ENCODE data around the gene PHLDB3. TPM values are rescaled to one million over a fixed set of nuclear protein-coding genes. Genes with fewer than 3 reads are reported as not detected.

PHLDB3 gene
- total and polyA plus RNA-seq, 2 experiments from 2014 or later, result 22.2 to 23.4 TPM

DNA sequence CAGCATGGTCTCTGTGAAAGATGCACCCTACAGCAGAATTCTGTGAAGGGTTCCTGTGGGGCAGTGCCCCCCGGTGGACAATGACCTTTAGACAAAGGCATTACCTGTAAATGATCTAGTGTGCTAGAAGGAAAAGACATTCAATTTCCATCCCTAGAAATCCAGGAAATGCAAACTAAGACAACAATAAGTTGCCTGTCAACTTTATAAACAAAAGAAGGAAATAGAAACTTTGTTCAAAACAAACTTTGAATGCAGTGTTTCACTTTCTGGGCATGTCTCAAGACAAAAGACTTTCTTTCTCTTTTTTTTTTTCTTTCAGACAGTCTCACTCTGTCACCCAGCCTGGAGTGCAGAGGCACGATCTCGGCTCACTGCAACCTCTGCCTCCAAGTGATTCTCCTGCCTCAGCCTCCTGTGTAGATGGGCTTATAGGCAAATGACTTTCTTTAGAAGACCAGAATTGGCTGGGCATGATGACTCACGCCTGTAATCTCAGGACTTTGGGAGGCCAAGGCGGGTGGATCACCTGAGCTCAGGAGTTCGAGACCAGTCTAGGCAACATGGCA is 74.3 kb downstream of the PHLDB3 start:
- peak; percentile 31 for DNase-seq (ENCODE audit: low spot score)
- WGBS (ENCODE audit: low lambda C conversion rate, missing lambda C conversion rate), result 55% methylated on average over 6 of the region's 6 CpGs
- H3K27ac ChIP-seq, result peak overlapping the region; percentile 35
- no peak overlapping the region for H2AFZ ChIP-seq
- TF ChIP-seq EZH2 (IDR thresholded peaks at IDR 0.05; ENCODE audit: borderline replicate concordance) (no peak), EZH2phosphoT487 (IDR thresholded peaks at IDR 0.05; ENCODE audit: low read depth, severe bottlenecking, unreplicated experiment) (no peak)
- TF ChIP-seq, protein P1, sequence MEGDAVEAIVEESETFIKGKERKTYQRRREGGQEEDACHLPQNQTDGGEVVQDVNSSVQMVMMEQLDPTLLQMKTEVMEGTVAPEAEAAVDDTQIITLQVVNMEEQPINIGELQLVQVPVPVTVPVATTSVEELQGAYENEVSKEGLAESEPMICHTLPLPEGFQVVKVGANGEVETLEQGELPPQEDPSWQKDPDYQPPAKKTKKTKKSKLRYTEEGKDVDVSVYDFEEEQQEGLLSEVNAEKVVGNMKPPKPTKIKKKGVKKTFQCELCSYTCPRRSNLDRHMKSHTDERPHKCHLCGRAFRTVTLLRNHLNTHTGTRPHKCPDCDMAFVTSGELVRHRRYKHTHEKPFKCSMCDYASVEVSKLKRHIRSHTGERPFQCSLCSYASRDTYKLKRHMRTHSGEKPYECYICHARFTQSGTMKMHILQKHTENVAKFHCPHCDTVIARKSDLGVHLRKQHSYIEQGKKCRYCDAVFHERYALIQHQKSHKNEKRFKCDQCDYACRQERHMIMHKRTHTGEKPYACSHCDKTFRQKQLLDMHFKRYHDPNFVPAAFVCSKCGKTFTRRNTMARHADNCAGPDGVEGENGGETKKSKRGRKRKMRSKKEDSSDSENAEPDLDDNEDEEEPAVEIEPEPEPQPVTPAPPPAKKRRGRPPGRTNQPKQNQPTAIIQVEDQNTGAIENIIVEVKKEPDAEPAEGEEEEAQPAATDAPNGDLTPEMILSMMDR (IDR thresholded peaks at IDR 0.05; ENCODE audit: poor library complexity), result no peak
- no peaks in the 10 kb centered on the region for H4K20me1 ChIP-seq (ENCODE audit: insufficient read depth, poor library complexity, severe bottlenecking)
- no peaks in the 10 kb centered on the region for H3K36me3 ChIP-seq (replicated peaks; ENCODE audit: insufficient read depth, low read depth)
- H3K4me2 ChIP-seq, result no peak overlapping the region
- H3K79me2 ChIP-seq, result no peaks in the 10 kb centered on the region
- H3K4me1 ChIP-seq (ENCODE audit: insufficient read depth), result no peaks in the 10 kb centered on the region
- no peaks in the 10 kb centered on the region for H3K9me3 ChIP-seq (ENCODE audit: low read depth)
- H3K9me2 ChIP-seq (replicated peaks; ENCODE audit: insufficient read depth), result no peaks in the 10 kb centered on the region
- no peaks in the 10 kb centered on the region for H3K27me3 ChIP-seq
- H3K4me3 ChIP-seq, result no peak overlapping the region

DNA sequence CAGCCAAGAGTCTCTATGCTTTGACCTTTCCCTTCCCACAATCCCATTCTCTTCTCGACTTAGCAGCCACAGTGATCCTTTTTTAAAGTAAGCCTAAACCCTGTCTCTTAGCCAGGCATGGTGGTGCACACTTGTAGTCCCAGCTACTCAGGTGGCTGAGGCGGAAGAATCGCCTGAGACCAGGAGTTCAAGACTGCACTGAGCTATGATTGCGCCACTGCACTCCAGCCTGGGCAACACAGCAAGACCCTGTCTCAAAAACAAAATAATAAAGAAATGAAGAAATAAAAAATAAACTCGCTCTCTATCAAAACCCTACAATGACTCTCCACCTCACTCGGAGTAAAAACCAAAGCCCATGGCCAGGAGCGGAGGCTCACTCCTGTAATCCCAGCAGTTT is 75.2 kb downstream of the PHLDB3 start:
- no peak overlapping the region for H2AFZ ChIP-seq
- DNase-seq (ENCODE audit: low spot score), result no peak
- no peaks in the 10 kb centered on the region for H3K79me2 ChIP-seq
- H3K27me3 ChIP-seq, result no peaks in the 10 kb centered on the region
- H3K4me3 ChIP-seq, result no peak overlapping the region
- no peaks in the 10 kb centered on the region for H3K36me3 ChIP-seq (replicated peaks; ENCODE audit: insufficient read depth, low read depth)
- H3K9me3 ChIP-seq (ENCODE audit: low read depth), result no peaks in the 10 kb centered on the region
- H4K20me1 ChIP-seq (ENCODE audit: insufficient read depth, poor library complexity, severe bottlenecking), result no peaks in the 10 kb centered on the region
- no peaks in the 10 kb centered on the region for H3K4me1 ChIP-seq (ENCODE audit: insufficient read depth)
- 94% methylated on average over 7 of the region's 7 CpGs for WGBS (ENCODE audit: low lambda C conversion rate, missing lambda C conversion rate)
- TF ChIP-seq EZH2 (IDR thresholded peaks at IDR 0.05; ENCODE audit: borderline replicate concordance), result no peak
- TF ChIP-seq, protein P1 (IDR thresholded peaks at IDR 0.05; ENCODE audit: poor library complexity), result no peak
- no peak for TF ChIP-seq EZH2phosphoT487 (IDR thresholded peaks at IDR 0.05; ENCODE audit: low read depth, severe bottlenecking, unreplicated experiment)
- no peak overlapping the region for H3K4me2 ChIP-seq
- H3K27ac ChIP-seq, result no peak overlapping the region
- no peaks in the 10 kb centered on the region for H3K9me2 ChIP-seq (replicated peaks; ENCODE audit: insufficient read depth)

DNA sequence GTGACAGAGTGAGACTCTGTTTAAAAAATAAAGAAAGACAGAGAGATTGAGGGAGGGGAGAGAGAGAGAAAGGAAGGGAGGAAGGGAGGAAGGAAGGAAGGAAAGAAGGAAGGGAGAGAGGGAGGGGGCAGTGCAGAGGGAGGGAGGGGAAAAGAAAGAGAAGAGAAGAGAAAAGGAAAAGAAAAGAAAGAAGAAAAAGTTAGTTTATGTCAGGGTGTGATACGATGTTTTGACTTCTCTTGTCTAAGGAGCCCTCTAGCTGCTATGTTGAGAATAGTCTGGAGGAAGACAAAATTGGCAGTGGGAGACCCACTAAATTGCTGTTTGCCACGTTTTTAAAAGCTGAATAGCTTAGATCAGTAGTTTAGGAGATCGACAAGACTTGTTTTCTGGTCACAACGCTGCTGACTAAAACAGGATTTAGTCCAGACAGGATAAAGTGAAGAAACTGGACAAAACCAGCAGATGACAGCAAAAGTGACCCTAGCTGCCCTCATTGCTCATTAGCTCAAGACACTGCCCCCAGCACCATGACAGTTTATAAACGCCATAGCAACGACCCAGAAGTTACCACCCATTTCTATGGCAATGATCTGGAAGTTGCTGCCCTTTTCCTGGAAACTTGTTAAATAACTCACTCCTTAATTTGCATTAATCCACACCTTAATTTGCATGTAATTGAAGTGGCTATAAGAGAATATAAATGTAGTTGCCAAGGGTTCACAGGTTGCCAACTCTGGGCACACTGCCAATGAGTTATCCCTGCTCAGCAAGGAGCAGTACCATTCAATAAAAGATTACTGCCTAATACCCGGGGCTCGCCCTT is 78.8 kb downstream of the PHLDB3 start:
- TF ChIP-seq EZH2 (IDR thresholded peaks at IDR 0.05; ENCODE audit: borderline replicate concordance), result no peak
- TF ChIP-seq, protein P1 (IDR thresholded peaks at IDR 0.05; ENCODE audit: poor library complexity), result peak; percentile 59
- H3K36me3 ChIP-seq (replicated peaks; ENCODE audit: insufficient read depth, low read depth), result no peaks in the 10 kb centered on the region
- no peaks in the 10 kb centered on the region for H3K9me2 ChIP-seq (replicated peaks; ENCODE audit: insufficient read depth)
- H3K9me3 ChIP-seq (ENCODE audit: low read depth), result no peaks in the 10 kb centered on the region
- H2AFZ ChIP-seq, result no peak overlapping the region
- peak; percentile 36 for DNase-seq (ENCODE audit: low spot score)
- no peak overlapping the region for H3K27ac ChIP-seq
- no peak overlapping the region for H3K4me3 ChIP-seq
- H3K27me3 ChIP-seq, result no peaks in the 10 kb centered on the region
- H3K4me1 ChIP-seq (ENCODE audit: insufficient read depth), result no peaks in the 10 kb centered on the region
- H3K79me2 ChIP-seq, result no peaks in the 10 kb centered on the region
- 34% methylated on average over 8 of the region's 8 CpGs for WGBS (ENCODE audit: low lambda C conversion rate, missing lambda C conversion rate)
- no peaks in the 10 kb centered on the region for H4K20me1 ChIP-seq (ENCODE audit: insufficient read depth, poor library complexity, severe bottlenecking)
- H3K4me2 ChIP-seq, result no peak overlapping the region

Other genes with a start within 250 kb of the PHLDB3 start
- 0.17 TPM in 1 of 2 replicates, not detected in the other for gene PSG9, start 235.2 kb downstream of the PHLDB3 start, total RNA-seq
- gene PSG9, start 235.2 kb downstream of the PHLDB3 start, polyA plus RNA-seq, result not detected in 2 replicates
- gene CD177, start 151.1 kb downstream of the PHLDB3 start, total RNA-seq, result 0.30 and 1.2 TPM in 2 replicates
- 0.49 TPM in 1 of 2 replicates, not detected in the other for gene CD177, start 151.1 kb downstream of the PHLDB3 start, polyA plus RNA-seq
- not detected in 2 replicates for gene TEX101, start 89.9 kb downstream of the PHLDB3 start, total RNA-seq
- not detected in 2 replicates for gene TEX101, start 89.9 kb downstream of the PHLDB3 start, polyA plus RNA-seq
- gene LYPD3, start 39.1 kb downstream of the PHLDB3 start, total RNA-seq, result 4.6 and 4.8 TPM in 2 replicates
- gene LYPD3, start 39.1 kb downstream of the PHLDB3 start, polyA plus RNA-seq, result 13.2 and 13.5 TPM in 2 replicates
- gene ETHE1, start 22.5 kb upstream of the PHLDB3 start, total RNA-seq, result 42.1 and 49.9 TPM in 2 replicates
- gene ETHE1, start 22.5 kb upstream of the PHLDB3 start, polyA plus RNA-seq, result 47.0 and 65.1 TPM in 2 replicates
- gene ZNF575, start 28.4 kb upstream of the PHLDB3 start, total RNA-seq, result 0.84 TPM in 1 of 2 replicates, not detected in the other
- 3.1 and 6.8 TPM in 2 replicates for gene ZNF575, start 28.4 kb upstream of the PHLDB3 start, polyA plus RNA-seq
- gene XRCC1, start 70.8 kb upstream of the PHLDB3 start, total RNA-seq, result 27.8 and 34.3 TPM in 2 replicates
- gene XRCC1, start 70.8 kb upstream of the PHLDB3 start, polyA plus RNA-seq, result 27.3 and 27.8 TPM in 2 replicates
- gene PINLYP, start 71.1 kb upstream of the PHLDB3 start, total RNA-seq, result 4.7 and 11.4 TPM in 2 replicates
- 4.5 and 4.6 TPM in 2 replicates for gene PINLYP, start 71.1 kb upstream of the PHLDB3 start, polyA plus RNA-seq
- 26.0 and 26.2 TPM in 2 replicates for gene IRGQ, start 91.4 kb upstream of the PHLDB3 start, total RNA-seq
- 9.6 and 14.4 TPM in 2 replicates for gene IRGQ, start 91.4 kb upstream of the PHLDB3 start, polyA plus RNA-seq
- 12.8 and 16.2 TPM in 2 replicates for gene ZNF576, start 91.8 kb upstream of the PHLDB3 start, total RNA-seq
- 16.1 and 18.1 TPM in 2 replicates for gene ZNF576, start 91.8 kb upstream of the PHLDB3 start, polyA plus RNA-seq
- gene SRRM5, start 107.3 kb upstream of the PHLDB3 start, total RNA-seq, result 0.27 TPM in 1 of 2 replicates, not detected in the other
- 0.24 and 0.79 TPM in 2 replicates for gene SRRM5, start 107.3 kb upstream of the PHLDB3 start, polyA plus RNA-seq
- 35.9 and 40.2 TPM in 2 replicates for gene ZNF428, start 114.9 kb upstream of the PHLDB3 start, total RNA-seq
- 73.9 and 74.9 TPM in 2 replicates for gene ZNF428, start 114.9 kb upstream of the PHLDB3 start, polyA plus RNA-seq
- gene CADM4, start 135.1 kb upstream of the PHLDB3 start, total RNA-seq, result 22.7 and 24.4 TPM in 2 replicates
- 16.6 and 17.1 TPM in 2 replicates for gene CADM4, start 135.1 kb upstream of the PHLDB3 start, polyA plus RNA-seq
- 25.0 and 28.0 TPM in 2 replicates for gene PLAUR, start 165.4 kb upstream of the PHLDB3 start, total RNA-seq
- 57.8 and 65.1 TPM in 2 replicates for gene PLAUR, start 165.4 kb upstream of the PHLDB3 start, polyA plus RNA-seq
- not detected in 2 replicates for gene IRGC, start 211.3 kb upstream of the PHLDB3 start, total RNA-seq
- not detected in 2 replicates for gene IRGC, start 211.3 kb upstream of the PHLDB3 start, polyA plus RNA-seq

Data from hepatocyte (in vitro differentiated cells).